Measurements from ENCODE around the gene PAPPA.

The PAPPA gene

GRCh38 chr9:116236979-116237378 lies 83.4 kb downstream of the PAPPA start:
- no peak for DNase-seq

DNA sequence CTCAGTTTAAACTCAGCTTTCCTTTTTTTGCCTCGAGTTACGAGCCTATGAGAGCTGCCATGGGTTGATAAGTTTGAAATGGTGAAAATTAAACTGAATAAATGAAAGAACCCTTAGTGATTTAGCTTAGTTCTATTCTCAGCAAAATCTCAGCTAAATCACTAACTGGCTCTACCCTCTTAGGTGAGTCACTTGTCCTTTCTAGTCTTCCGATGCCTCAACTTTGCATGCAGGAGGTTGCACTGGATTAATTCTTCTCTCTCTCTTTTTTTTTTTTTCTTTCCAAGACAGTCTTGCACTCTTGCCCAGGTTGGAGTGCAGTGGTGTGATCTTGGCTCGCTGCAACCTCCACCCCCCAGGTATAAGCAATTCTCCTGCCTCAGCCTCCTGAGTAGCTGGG lies 83.9 kb downstream of the PAPPA start:
- DNase-seq = no peak

GRCh38 chr9:116238225-116238624 lies 84.6 kb downstream of the PAPPA start:
- DNase-seq = no peak

DNA sequence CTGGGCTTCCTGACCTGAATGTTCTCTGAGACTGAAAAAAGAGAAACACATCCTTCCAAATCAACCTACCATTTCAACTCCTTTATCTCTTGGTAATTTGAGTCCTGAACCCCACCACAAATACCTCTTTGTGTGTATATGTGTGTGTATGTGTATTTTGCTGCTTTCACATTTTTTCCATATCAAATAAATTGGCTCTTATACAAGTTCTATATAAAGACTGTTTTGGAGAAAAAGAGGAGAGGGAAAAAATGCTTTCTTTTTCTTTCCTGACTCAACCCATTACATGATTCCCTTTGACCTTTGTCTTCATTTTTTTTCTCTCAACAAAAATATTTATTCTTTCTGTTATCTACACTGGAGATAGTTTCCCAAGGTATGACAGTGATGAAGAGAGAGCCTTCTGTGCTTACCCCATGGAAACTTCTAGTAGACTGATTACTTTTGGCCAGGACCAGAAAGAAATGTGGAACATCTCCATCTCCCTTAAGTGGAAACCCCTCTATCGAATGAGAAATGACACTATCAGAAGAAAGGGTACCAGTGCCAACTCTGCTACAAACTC lies 85.3 kb downstream of the PAPPA start:
- no peak for DNase-seq

DNA sequence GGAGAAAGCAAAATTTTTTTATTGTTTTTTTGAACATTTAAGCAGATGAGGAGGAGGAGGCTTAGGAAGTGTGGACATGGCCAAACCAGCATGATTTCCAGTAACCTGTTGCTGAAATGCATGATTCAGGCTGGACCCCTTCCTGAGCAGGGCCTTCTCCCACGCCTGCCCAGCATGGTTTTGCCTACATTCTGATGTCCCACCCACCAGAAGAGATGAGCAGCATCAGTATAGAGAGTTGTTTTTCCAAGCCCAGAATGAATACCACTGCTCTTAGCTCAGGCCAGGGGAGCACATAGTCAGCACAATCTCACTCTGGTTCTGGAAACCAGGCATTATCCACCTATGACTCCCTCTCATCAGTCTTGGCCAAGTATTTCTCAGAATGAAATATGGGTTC lies 90.1 kb downstream of the PAPPA start:
- no peak for DNase-seq

DNA sequence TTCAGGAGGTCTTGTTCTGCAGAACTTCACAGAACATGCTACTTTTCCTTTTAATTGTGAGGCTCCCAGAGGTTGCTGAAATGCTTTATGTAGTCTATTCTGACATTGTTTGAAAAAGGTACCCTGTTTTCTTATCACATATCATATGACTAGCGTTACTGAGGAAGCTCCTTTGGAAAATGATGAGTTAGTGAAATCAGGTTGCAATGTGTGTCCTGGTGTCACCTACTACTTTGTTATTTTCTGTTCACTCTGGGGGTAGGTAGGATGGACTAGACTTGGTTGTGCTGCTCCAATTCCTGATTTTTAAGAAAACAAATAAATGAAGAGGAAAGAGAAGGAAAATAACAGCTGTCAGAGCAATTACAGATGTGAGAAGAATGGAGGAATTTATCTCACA lies 93.7 kb downstream of the PAPPA start:
- no peak for DNase-seq

DNA sequence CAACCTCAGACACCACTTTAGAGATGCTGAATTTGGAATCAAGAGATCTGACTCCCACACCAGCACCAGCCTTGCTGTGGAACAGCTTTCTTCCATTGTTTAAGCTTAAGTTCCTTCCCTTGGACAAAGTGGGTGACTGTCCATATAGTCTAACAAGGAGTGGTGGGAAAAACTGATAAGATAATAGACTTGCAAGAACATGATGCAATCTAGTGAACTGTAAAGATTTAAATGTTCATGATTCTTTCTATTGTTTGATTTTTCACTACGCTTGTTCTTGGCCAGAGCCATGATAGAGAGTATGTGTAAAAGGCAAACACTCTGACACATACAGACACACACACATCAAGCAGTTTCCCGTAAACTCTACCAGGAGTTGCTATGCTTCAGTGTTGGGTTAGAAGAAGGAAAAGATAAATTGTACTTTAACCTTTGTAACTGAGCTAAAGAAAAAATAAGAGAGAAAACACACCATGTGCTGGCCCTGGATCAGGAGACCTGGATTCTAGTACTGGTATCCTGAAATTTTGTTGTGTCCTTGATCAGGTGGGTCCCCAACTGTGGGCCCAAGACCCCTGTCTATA lies 94.3 kb downstream of the PAPPA start:
- no peak for DNase-seq

- DNase-seq = no peak
Measured at GRCh38 chr9:116250891-116251290, 97.3 kb downstream of the PAPPA start.

DNA sequence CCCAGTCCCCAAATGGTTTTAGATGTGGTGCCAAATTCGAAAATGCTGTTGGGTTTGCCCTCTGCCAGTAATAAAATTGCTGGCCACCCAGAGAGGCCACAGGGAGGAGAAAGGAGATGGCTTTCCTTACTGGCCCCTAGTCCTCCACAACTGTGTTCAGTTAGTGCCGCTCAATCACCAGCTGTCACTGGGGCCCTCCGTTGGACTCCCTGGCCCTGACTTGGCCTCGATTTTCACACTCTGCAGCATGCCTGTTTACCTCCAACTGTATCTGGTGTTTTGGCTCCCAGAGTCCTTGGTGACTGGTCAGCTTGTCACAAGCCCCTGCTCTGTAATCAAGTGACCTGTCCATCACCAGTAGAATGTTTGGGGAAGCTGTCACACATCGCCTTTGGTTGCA lies 97.8 kb downstream of the PAPPA start:
- no peak for DNase-seq

DNA sequence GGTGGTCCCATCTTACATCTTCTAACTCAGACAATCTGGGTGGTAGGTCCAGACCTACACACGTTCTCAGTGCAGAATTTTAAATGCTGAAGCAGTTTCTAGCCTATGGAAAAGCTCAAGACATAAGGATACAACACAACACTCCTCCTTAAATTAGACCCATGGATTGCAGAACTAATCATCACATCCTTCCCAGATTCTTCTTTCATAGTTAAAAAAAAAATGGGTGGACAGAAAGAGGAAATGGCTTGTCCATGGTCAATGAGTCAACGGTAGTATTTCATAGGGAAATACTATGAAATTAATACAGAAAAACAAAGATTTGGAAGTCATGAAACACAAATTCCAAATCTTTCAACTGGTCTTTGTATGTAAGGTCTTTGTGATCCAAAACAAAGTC lies 106.9 kb downstream of the PAPPA start:
- DNase-seq = no peak

- no peak for DNase-seq
Measured at GRCh38 chr9:116262448-116262847, 108.9 kb downstream of the PAPPA start.

DNA sequence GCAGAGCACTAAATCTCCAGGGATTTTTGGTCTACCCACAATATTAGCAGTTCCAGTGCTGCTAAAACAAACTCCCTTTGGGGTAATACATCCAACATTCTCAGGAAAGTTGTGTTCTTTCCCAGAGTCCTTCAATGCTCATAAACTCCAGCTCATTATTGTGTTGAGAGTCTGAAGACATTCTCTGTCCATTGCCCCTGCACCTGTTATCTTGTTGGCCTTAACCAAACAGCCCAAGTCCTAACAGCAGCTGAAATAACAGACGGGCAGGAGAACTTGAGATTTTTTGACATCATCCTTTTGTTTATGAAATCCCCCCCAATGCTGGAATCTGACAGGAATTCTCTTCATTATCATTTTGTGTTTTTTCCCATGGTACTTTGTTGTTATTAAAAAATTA lies 110.8 kb downstream of the PAPPA start:
- DNase-seq = no peak

GRCh38 chr9:116267021-116267420 lies 113.4 kb downstream of the PAPPA start:
- DNase-seq = no peak

GRCh38 chr9:116269250-116269649 lies 115.7 kb downstream of the PAPPA start:
- DNase-seq = no peak

DNA sequence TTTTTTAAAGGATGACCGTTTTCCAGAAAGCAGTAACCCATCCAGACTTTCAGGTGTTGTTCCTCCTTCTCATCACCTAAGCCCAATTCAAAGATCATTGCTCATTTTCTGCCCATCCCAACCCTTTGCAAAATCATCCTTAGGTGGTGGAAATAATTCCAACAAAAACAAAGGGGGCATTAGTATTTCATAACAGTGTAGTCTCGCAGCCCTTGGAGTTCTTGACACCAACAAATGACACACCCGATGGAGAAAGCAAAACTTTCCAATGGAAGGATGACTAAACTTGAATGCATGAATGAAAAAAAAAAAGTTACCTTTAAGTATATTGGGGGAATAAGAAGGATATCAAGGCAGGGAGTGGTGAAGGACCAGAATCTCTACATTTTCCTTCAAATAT lies 117.0 kb downstream of the PAPPA start:
- no peak for DNase-seq

DNA sequence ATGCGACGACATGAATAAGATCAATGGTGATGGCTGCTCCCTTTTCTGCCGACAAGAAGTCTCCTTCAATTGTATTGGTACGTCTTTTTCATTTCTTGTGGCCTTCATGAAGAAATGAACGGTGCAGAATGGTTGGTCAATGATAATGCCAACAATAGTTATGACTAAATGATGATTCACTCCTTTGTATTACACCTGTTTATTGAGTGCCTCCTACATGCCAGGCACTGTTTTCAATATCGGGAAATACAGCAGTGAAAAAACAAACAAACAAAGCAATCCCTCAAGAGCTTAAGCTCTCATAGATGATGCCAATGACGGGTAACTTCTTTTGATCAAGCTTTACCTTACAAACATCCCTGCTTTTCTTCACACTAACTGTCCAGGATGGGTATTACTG lies 117.7 kb downstream of the PAPPA start:
- no peak for DNase-seq

GRCh38 chr9:116271991-116272390 lies 118.4 kb downstream of the PAPPA start:
- no peak for DNase-seq

GRCh38 chr9:116274293-116274692 lies 120.7 kb downstream of the PAPPA start:
- DNase-seq = no peak

- no peak for DNase-seq
Measured at GRCh38 chr9:116275418-116276195, 122.0 kb downstream of the PAPPA start.

DNA sequence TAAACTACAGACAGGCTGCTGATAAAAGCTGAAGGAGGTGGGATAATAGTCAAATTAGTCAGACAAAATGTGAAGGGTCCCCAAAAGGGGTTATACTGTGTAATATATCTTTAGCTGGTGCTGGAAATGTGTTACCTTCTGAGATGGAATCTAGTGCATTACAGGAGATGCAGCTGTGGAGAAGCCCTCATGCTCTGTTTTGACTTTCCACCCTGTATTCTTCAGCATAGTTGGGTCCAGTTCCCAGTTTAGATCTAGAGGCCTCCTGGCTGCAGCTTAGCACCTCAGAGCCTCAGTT lies 122.6 kb downstream of the PAPPA start:
- no peak for DNase-seq

- DNase-seq = no peak
Measured at GRCh38 chr9:116276651-116277121, 123.1 kb downstream of the PAPPA start.

DNA sequence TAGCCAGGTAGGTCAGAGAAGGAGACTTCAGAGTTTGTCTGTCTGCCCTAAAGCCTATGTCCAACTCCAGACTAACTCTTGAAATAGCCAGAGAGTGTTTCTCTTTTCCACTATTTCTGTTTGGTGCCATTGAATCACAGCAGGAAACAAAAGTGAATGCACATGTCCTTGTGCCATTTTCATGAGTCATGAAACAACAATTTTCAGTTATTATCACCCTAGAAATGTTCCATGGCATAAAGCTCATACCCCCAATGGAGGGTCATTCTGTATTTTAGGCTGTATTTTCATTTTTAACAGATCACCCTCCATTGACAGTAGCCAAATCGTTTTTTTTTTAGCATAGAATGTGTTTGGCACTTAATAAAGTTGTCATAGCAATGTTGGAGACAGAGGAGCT lies 124.7 kb downstream of the PAPPA start:
- no peak for DNase-seq

DNA sequence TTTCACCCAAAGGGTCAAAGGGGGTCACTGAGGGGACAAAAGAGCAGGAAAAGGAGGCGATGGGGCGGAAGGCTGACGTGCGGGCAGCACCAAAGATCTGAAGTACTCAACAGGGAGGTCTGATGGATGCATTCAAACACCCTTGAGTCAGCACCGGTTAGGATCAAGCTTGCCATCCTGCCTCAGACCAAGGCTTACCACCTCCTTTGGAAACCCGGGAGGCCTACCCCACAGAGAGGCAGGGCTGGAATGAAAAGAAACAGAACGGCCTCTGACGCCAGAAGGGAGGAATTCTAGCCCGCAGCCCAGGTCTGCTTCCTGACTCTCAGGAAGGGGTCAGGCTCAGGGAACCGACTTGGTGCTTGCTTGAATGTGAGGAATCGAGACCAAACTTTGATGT lies 125.6 kb downstream of the PAPPA start:
- DNase-seq = no peak

DNA sequence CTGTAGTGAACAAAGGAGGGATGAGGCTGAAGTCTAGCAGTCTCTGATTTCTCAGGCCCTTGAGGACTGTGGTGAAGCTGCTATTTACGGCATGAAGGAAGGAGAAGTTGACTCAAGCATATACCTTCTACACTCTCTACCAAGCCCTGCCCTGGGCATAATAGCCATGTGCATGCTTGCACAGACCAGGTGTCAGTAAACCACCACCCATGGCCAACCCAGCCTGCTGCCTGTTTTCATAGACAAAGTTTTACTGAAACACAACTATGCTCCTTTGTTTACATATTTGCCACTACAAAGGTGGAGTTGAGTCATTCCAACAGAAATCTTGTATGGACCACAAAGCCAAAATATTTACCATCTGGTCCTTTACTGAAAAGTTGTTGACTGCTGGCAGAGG lies 126.9 kb downstream of the PAPPA start:
- DNase-seq = no peak

DNA sequence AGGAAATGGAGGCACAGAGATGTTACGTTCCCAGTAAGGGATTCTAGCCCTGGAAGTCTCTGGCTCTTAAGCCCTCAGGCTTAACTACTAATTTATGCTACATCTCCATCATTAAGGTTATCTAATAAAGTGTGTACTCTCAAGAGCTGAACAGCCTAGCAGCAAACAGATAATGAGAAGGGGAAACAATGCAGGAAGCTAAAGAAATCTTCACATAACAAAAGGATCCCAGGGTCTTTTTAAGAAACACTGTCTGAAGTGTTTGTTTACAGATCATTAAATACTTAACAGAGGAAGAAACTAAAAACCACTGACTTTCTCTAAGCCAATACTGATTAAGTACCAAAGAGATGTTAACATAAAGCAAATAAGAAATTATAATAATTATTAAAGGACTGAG lies 129.0 kb downstream of the PAPPA start:
- DNase-seq = no peak

Measured in inflammatory macrophage treated with lipopolysaccharide for 1 hour (primary cell).